ENCODE results near the gene POU2F2.

Gene POU2F2

GRCh38 chr19:42132851-42133528 lies 744 bp upstream of the POU2F2 start:
- TF ChIP-seq, protein P1, sequence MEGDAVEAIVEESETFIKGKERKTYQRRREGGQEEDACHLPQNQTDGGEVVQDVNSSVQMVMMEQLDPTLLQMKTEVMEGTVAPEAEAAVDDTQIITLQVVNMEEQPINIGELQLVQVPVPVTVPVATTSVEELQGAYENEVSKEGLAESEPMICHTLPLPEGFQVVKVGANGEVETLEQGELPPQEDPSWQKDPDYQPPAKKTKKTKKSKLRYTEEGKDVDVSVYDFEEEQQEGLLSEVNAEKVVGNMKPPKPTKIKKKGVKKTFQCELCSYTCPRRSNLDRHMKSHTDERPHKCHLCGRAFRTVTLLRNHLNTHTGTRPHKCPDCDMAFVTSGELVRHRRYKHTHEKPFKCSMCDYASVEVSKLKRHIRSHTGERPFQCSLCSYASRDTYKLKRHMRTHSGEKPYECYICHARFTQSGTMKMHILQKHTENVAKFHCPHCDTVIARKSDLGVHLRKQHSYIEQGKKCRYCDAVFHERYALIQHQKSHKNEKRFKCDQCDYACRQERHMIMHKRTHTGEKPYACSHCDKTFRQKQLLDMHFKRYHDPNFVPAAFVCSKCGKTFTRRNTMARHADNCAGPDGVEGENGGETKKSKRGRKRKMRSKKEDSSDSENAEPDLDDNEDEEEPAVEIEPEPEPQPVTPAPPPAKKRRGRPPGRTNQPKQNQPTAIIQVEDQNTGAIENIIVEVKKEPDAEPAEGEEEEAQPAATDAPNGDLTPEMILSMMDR (IDR thresholded peaks at IDR 0.05; ENCODE audit: low read depth, low read length, missing control alignments): peak; percentile 90
- peak overlapping the region; percentile 91 for H3K4me3 ChIP-seq (ENCODE audit: low read depth, low read length)
- DNase-seq (ENCODE audit: low read depth): no peak

- H3K4me3 ChIP-seq (ENCODE audit: low read depth, low read length): peak overlapping the region; percentile 91
- DNase-seq (ENCODE audit: low read depth): no peak
- TF ChIP-seq, protein P1 (IDR thresholded peaks at IDR 0.05; ENCODE audit: low read depth, low read length, missing control alignments): no peak
Measured at GRCh38 chr19:42131149-42132029, 857 bp downstream of the POU2F2 start.

DNA sequence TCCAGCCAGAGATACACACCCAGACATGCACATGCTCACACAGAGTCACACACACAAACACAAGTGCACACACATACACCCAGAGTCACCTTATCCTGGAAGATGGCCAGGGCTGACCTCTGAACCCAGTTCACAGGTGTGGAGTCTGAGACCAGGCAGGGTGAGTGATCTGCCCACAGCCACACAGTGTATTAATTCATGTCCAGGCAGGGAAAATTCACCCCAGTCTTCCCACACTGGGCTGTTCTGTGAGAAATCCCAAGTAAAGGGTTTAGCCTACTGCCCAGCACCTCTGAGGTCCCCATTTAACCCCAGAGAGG lies 2.0 kb downstream of the POU2F2 start:
- DNase-seq (ENCODE audit: low read depth): no peak
- peak overlapping the region; percentile 91 for H3K4me3 ChIP-seq (ENCODE audit: low read depth, low read length)
- TF ChIP-seq, protein P1 (IDR thresholded peaks at IDR 0.05; ENCODE audit: low read depth, low read length, missing control alignments): no peak

- TF ChIP-seq, protein P1 (IDR thresholded peaks at IDR 0.05; ENCODE audit: low read depth, low read length, missing control alignments): no peak
- DNase-seq (ENCODE audit: low read depth): peak; percentile 84
- H3K4me3 ChIP-seq (ENCODE audit: low read depth, low read length): peak overlapping the region; percentile 91
Measured at GRCh38 chr19:42129399-42130253, 2.6 kb downstream of the POU2F2 start.

DNA sequence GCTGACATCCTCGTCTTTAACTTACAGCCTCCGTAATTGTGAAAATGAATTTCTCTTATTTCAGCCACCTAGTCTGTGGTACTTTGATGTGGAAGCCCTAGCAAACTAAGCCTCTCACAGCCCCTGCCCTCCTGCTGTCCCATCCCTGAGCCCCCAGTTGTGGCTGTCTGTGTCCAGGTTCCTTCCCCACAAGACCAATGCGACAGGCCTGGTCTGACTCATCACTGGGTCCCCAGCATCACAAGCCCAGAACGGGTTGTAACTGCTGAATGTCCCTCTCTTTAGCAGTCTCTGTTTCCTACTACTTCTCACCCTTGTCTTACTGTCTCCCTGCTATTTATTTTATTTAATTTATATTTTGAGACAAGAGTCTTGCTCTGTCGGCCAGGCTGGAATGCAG lies 5.7 kb downstream of the POU2F2 start:
- no peak for DNase-seq (ENCODE audit: low read depth)
- TF ChIP-seq, protein P1 (IDR thresholded peaks at IDR 0.05; ENCODE audit: low read depth, low read length, missing control alignments): no peak
- H3K4me3 ChIP-seq (ENCODE audit: low read depth, low read length): no peak overlapping the region

GRCh38 chr19:42125536-42125935 lies 6.7 kb downstream of the POU2F2 start:
- TF ChIP-seq, protein P1 (IDR thresholded peaks at IDR 0.05; ENCODE audit: low read depth, low read length, missing control alignments): no peak
- no peak overlapping the region for H3K4me3 ChIP-seq (ENCODE audit: low read depth, low read length)
- DNase-seq (ENCODE audit: low read depth): no peak

All from GM12864 (cell line).